T-helper 17 cell (primary cell): ENCODE data around the gene DCLK2. TPM values are rescaled to one million over a fixed set of nuclear protein-coding genes. Genes with fewer than 3 reads are reported as not detected.
"Not testable (repeated sequence)": the region's sequence is repeated elsewhere in the genome, so short reads cannot be mapped to it uniquely, and the experiment has no call there.

ENCODE experiments used
- ATAC-seq: fragments of 150-1000 bp; cut with Tn5 transposase; 2 replicates; pipeline ENCODE4 v1.10.0; 2021; ENCODE audit warnings: mild to moderate bottlenecking, moderate library complexity
- DNase-seq, 3 donors: peaks; one replicate each; pipeline versions ENCODE4 v3.0.0 to v3.0.0-alpha.2; 2020 to 2021
- H3K9me3 ChIP-seq: one replicate; pipeline ENCODE4 v1.7.0; 2013; ENCODE audit warnings: low read length, mild to moderate bottlenecking; ENCODE audit not compliant: control insufficient read depth, poor library complexity, severe bottlenecking
- H3K27ac Mint-ChIP-seq: one replicate; pipeline ENCODE4 v1.8.0; 2022; ENCODE audit warnings: mild to moderate bottlenecking, moderate library complexity, mixed read lengths
- H3K27me3 Mint-ChIP-seq: one replicate; pipeline ENCODE4 v1.8.0; 2022; ENCODE audit warnings: mixed read lengths
- H3K36me3 Mint-ChIP-seq: one replicate; pipeline ENCODE4 v1.8.0; 2022; ENCODE audit warnings: low read depth, mixed read lengths
- H3K4me1 Mint-ChIP-seq: one replicate; pipeline ENCODE4 v1.8.0; 2022; ENCODE audit warnings: mild to moderate bottlenecking, mixed read lengths
- H3K4me3 Mint-ChIP-seq: one replicate; pipeline ENCODE4 v1.8.0; 2022; ENCODE audit warnings: mild to moderate bottlenecking, moderate library complexity, mixed read lengths
- total RNA-seq, 4 donors: library from RNA in 2 of 4; stranded (reverse) in 2 of 4; gene quantifications; one replicate each; pipeline ENCODE4 v1.2.3 and lab custom pipeline; 2022 to 2026

The DCLK2 gene
- total RNA-seq, 2 donors from 2014 or later, result not detected

DNA sequence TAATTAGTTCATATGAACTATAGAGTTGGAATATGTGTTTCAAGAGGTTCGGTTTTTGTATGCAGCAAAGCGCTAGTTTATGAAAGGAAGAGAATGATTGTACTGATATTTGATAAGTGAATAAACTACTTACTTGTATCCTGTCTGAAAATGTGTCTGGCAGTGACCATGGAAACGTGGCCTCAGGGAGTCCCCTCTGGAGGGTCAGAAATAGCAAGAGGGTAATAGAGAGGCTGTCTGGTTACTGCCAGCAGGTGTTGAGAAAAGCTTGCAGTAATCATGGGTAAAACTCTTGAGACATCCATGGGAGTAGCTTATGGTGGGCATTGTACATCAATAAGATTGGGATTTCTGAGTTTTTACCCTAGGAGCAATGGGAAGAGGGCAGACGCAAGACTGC lies 77.1 kb downstream of the DCLK2 start:
- no peaks in the 10 kb centered on the region for H3K27me3 Mint-ChIP-seq
- H3K4me1 Mint-ChIP-seq, result peaks cover 2% of the 10 kb centered on the region
- no peak overlapping the region for H3K27ac Mint-ChIP-seq
- no peaks in the 10 kb centered on the region for H3K36me3 Mint-ChIP-seq
- H3K4me3 Mint-ChIP-seq, result no peak overlapping the region
- ATAC-seq, result no peak
- no peaks in the 10 kb centered on the region for H3K9me3 ChIP-seq
- DNase-seq, result no peak

DNA sequence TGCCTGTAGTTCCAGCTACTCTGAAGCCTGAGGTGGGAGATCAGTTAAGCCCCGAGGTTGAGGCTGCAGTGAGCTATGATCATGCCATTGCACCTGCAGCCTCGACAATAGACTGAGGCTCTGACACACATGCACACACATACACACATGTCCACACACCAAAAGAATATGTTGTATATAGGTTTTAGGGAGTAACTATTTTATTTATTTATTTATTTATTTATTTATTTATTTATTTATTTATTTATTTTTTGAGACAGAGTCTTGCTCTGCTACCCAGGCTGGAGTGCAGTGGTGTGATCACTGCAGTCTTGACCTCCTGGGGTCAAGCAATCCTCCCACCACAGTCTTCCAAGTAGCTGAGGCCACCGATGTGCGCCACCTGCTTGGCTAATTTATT lies 78.3 kb downstream of the DCLK2 start:
- peaks cover 2% of the 10 kb centered on the region for H3K4me1 Mint-ChIP-seq
- H3K27ac Mint-ChIP-seq, result no peak overlapping the region
- no peaks in the 10 kb centered on the region for H3K36me3 Mint-ChIP-seq
- H3K27me3 Mint-ChIP-seq, result no peaks in the 10 kb centered on the region
- no peaks in the 10 kb centered on the region for H3K9me3 ChIP-seq
- DNase-seq, result no peak
- no peak for ATAC-seq
- no peak overlapping the region for H3K4me3 Mint-ChIP-seq

DNA sequence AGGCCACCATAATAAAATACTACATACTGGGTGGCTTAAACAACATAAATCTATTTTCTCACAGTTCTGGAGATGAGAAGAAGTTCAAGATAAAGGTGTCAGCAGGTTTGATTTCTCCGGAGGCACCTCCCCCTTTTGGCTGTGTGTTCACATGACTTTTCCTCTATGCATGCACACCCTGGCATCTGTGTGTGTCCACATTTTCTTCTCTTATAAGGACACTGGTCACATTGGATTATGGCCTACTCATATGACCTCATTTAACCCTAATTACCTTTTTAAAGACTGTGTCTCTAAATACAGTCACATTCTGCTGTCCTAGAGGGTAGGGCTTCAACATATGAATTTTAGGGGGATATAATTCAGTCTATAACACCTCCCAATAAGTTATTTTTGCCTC lies 79.8 kb downstream of the DCLK2 start:
- peaks cover 2% of the 10 kb centered on the region for H3K4me1 Mint-ChIP-seq
- no peaks in the 10 kb centered on the region for H3K36me3 Mint-ChIP-seq

DNA sequence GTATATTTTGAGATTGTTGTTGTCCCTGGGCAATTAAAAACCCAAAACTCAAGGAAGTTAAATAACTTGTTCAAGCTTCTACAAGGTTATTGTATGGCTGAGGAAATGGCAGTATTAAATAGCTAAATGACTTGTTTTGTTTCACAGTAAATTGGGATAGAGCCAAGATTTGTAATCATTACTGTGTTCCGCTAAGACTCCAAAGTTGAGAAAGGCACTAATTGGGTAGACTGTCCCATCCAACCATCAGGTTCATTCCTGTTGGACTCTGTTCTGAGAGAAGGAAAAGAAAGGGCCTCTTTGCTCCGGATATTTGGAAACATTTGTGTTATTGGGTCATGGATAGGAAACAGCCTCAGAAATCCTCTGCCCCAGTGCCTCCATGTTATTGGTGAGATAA lies 82.2 kb downstream of the DCLK2 start:
- DNase-seq (no peak), ATAC-seq (no peak)
- no peak overlapping the region for H3K4me3 Mint-ChIP-seq
- H3K27me3 Mint-ChIP-seq, result no peaks in the 10 kb centered on the region
- H3K9me3 ChIP-seq, result no peaks in the 10 kb centered on the region
- no peak overlapping the region for H3K27ac Mint-ChIP-seq
- peaks cover 5% of the 10 kb centered on the region for H3K4me1 Mint-ChIP-seq
- H3K36me3 Mint-ChIP-seq, result no peaks in the 10 kb centered on the region

More for the DNA sequence above, 79.8 kb downstream of the DCLK2 start:
- Mint-ChIP-seq H3K4me3 (no peak overlapping the region), H3K27me3 (no peaks in the 10 kb centered on the region), H3K27ac (no peak overlapping the region)
- ATAC-seq, result no peak
- DNase-seq, result no peak
- H3K9me3 ChIP-seq, result no peaks in the 10 kb centered on the region

DNA sequence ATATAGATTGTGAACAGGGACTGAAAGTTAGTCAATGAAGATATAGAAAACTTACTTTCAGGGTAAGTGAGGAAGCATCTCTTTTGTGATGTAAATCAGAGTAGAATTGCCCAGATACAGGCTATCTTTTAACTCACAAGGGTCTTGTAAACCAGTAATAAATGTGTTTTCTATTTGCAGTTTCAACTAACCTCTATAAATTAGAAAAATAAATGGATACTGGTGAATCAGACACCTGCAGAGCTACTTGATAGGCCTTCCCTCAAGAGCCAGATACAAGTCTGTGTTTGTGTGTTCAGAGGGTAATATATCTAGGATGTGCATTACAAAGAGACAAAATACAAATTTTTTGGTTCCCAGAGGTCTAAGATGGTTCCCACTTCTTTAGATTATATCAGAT lies 82.9 kb downstream of the DCLK2 start:
- H3K9me3 ChIP-seq, result no peaks in the 10 kb centered on the region
- Mint-ChIP-seq H3K4me1 (peaks cover 5% of the 10 kb centered on the region), H3K36me3 (no peaks in the 10 kb centered on the region), H3K27me3 (no peaks in the 10 kb centered on the region), H3K4me3 (no peak overlapping the region), H3K27ac (no peak overlapping the region)
- no peak for ATAC-seq
- DNase-seq, result no peak

DNA sequence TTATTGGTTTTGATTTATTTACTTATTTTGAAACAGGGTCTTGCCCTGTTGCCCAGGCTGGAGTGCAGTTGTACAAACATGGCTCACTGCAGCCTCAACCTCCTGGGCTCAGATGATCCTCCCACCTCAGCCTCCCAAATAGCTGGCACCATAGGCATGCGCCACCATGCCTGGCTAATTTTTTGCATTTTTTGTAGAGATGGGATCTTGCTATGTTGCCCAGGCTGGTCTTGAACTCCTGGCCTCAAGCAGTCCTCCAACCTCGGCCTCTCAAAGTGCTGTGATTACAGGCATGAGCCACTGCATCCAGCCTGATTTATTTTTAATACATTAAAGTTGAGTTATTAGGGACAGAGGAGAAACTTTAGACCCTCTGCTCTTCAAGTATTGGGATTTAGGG lies 83.8 kb downstream of the DCLK2 start:
- not testable (repeated sequence) for DNase-seq, H3K27ac Mint-ChIP-seq, H3K4me3 Mint-ChIP-seq, H3K4me1 Mint-ChIP-seq, H3K9me3 ChIP-seq, H3K36me3 Mint-ChIP-seq, H3K27me3 Mint-ChIP-seq, ATAC-seq

DNA sequence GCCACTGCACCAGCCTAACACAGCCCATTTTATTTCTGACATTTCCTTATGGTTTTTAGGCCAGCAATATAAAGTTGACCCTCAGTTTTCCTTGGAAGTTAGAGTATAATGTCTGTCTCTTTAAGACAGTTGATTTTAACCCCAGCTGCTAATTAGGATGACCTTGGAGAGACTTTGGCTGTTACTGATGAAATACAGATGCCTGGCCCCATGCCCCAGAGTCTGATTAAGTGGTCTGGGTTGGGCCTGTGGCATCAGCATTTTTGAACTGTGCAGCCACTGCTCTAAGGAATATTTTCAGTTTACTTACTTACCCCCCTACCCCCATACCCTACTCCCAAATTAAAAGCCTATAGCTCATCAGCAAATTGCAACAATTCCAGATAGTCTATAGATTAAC lies 85.8 kb downstream of the DCLK2 start:
- H3K9me3 ChIP-seq, result no peaks in the 10 kb centered on the region
- H3K27me3 Mint-ChIP-seq, result peaks cover 4% of the 10 kb centered on the region
- ATAC-seq, result no peak
- DNase-seq, result no peak
- H3K36me3 Mint-ChIP-seq, result no peaks in the 10 kb centered on the region
- H3K27ac Mint-ChIP-seq, result no peak overlapping the region
- peaks cover 3% of the 10 kb centered on the region for H3K4me1 Mint-ChIP-seq
- no peak overlapping the region for H3K4me3 Mint-ChIP-seq

DNA sequence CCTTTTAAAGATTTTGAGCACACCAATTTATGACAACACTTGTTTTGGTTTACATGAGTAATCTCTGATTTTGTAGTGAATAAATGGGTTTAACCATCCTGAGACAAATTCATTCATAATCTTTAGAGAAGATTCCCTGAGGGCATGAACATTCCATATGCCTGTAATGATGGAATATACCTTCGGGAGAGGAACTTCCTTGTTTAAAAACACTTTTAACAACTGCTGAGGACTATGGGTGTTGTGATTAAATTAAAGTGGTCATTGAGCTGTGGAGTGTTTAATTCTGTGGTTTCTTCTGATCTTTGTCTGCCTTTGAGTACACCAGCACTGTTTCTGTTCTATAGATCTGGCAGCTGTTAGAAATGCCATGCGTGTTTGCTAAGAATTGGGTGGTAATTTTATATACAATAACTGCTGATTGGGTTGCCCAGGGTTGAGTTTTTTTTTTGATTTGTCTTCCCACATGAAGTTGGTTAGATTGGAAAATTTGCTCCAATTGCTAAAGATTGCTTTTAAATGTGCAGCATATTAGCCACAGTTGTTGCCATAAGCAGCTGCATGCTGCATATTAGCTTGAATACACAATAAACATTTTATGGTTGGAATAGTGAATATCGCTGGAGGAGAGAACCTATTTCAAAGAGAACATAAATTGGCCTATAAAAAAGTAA lies 86.8 kb downstream of the DCLK2 start:
- ATAC-seq, result no peak
- peaks cover 3% of the 10 kb centered on the region for H3K4me1 Mint-ChIP-seq
- H3K36me3 Mint-ChIP-seq, result no peaks in the 10 kb centered on the region
- H3K9me3 ChIP-seq, result no peaks in the 10 kb centered on the region
- no peak overlapping the region for H3K27ac Mint-ChIP-seq
- DNase-seq, result no peak
- no peak overlapping the region for H3K4me3 Mint-ChIP-seq
- H3K27me3 Mint-ChIP-seq, result peaks cover 4% of the 10 kb centered on the region

DNA sequence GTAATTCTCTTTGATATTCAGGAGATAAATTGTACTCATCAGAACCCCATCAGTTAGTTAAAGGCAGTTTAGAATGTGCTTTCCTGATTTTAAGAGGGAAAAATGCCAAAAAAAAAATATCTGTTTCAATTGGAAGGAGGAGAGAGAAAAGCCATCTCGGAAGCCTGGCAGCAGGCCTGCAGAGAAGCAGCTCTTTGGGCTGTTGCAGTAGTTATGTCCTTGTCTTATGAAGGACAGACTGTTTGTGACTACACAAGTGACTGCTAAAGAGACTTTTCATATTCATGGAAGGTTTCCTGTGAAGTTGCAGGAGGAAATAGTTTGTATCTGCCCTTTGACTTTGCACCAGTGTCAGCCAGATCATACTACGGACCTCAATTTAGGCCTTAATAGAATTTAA lies 88.8 kb downstream of the DCLK2 start:
- Mint-ChIP-seq H3K4me1 (peaks cover 3% of the 10 kb centered on the region), H3K27me3 (peaks cover 4% of the 10 kb centered on the region), H3K4me3 (no peak overlapping the region), H3K27ac (no peak overlapping the region), H3K36me3 (no peaks in the 10 kb centered on the region)
- DNase-seq, result no peak
- no peak for ATAC-seq
- no peaks in the 10 kb centered on the region for H3K9me3 ChIP-seq

DNA sequence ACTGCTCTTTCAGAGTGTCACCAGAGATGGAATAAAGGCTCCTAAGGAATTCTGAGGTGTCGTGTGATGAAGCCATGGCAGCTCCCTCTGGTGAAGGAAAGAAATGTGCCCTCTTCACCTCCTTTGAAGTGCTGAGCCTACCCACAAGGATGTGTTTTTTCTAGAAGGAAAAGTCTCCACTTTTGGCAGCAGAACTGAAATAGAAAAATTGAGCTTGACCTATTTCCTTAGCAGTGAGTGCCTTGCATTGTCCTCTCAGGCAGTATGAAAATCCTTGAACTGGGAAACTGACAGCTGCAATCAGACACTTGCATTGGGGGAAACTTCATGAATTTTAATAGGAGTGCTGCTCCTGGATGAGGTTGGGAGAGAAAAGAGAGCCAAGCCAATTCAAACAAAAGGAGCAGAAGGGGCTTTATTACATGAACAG lies 95.2 kb downstream of the DCLK2 start:
- H3K27ac Mint-ChIP-seq, result no peak overlapping the region
- no peak overlapping the region for H3K4me3 Mint-ChIP-seq
- no peaks in the 10 kb centered on the region for H3K9me3 ChIP-seq
- peaks cover 17% of the 10 kb centered on the region for H3K27me3 Mint-ChIP-seq
- H3K36me3 Mint-ChIP-seq, result no peaks in the 10 kb centered on the region
- peaks cover 2% of the 10 kb centered on the region for H3K4me1 Mint-ChIP-seq
- ATAC-seq (no peak), DNase-seq (no peak)

DNA sequence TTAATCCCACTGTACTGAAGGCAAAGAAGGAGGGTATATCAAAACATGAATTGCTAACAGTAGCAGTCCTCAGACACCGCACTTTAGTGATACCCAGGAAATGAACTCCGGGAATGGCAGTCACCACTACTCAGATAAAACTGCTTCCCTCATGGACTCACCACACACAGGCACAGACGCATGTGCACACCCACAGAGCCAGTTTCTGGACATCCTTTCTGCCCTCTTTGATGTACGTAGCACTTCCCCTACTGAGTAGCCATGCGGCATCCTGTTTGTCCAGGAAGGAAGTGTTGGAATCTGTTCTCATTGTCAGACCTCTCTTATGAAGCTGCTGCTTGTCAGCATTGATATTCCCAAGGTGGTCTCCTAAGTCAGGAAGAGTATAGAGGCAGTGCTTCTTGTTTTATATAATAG lies 95.7 kb downstream of the DCLK2 start:
- no peak for DNase-seq

DNA sequence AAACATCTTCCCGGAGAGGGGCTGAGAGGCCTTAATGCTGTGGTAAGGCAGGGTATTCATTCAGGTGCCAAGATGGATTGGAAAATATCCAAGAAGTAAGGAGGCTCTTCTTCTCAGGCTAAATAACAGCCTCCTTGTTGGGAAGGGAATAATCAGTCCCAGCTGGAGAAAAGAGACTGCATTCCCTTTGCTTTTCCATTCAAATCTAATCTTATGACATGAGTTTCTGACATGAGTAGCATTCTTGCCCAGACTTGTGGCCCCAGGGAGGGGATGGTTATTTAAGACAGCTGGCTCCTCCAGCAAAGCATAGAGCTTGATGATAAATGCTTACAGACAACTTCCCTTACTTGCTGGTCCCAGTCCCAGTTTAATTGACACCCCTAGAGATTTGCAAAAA lies 98.3 kb downstream of the DCLK2 start:
- H3K9me3 ChIP-seq, result no peaks in the 10 kb centered on the region
- Mint-ChIP-seq H3K4me1 (peaks cover 2% of the 10 kb centered on the region), H3K27ac (no peak overlapping the region), H3K4me3 (no peak overlapping the region), H3K27me3 (peaks cover 29% of the 10 kb centered on the region), H3K36me3 (no peaks in the 10 kb centered on the region)
- no peak for DNase-seq
- ATAC-seq, result no peak

More for the DNA sequence above, 95.7 kb downstream of the DCLK2 start:
- no peak for ATAC-seq
- no peaks in the 10 kb centered on the region for H3K9me3 ChIP-seq
- Mint-ChIP-seq H3K36me3 (no peaks in the 10 kb centered on the region), H3K27ac (no peak overlapping the region), H3K27me3 (peaks cover 15% of the 10 kb centered on the region), H3K4me1 (peaks cover 2% of the 10 kb centered on the region), H3K4me3 (no peak overlapping the region)

DNA sequence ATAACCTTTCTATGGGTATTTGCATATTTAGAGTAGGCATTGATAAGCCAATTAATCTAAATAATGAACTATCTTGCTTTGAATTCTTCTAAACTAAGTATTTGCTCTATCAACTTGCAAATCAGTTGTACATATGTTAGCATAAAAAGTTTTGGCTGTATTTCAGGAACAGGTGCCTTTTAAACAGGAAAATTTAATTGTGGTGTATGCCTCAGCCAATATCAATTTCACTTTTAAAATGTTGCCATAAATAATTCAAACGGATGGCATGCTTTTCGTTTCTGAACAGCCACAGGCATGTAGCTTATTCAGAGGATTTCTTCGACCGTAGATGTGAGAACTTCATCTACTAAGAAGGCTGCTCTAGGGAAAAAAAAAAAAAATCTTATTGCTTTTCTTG lies 99.9 kb downstream of the DCLK2 start:
- Mint-ChIP-seq H3K4me3 (no peak overlapping the region), H3K27me3 (peaks cover 29% of the 10 kb centered on the region), H3K27ac (no peak overlapping the region), H3K4me1 (peaks cover 2% of the 10 kb centered on the region), H3K36me3 (no peaks in the 10 kb centered on the region)
- H3K9me3 ChIP-seq, result no peaks in the 10 kb centered on the region
- no peak for ATAC-seq
- DNase-seq, result no peak

DNA sequence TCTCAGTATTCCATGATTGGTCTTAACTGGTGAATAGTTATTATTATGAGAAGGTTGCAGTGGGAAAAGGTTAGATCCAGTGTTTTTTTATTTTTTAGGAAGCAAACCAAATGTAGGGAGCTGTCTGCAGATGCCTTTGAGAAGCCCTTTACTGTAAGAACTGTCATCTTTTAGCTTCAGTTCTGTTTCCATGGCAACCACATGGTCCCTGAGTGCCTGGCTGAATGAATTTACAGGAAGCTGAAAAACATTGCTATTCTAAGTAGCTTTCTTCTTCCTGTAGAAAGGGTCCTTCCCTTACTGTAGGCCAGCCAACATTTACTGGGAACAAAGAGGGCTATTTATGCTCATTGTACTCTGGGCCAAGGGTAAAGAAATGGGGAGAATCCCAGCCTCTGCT lies 103.3 kb downstream of the DCLK2 start:
- DNase-seq (no peak), ATAC-seq (no peak)
- H3K9me3 ChIP-seq, result no peaks in the 10 kb centered on the region
- Mint-ChIP-seq H3K27me3 (peaks cover 31% of the 10 kb centered on the region), H3K27ac (no peak overlapping the region), H3K4me1 (no peaks in the 10 kb centered on the region), H3K36me3 (no peaks in the 10 kb centered on the region), H3K4me3 (no peak overlapping the region)
